ENCODE results near the gene CDNF.

- TF ChIP-seq CTCF (IDR thresholded peaks at IDR 0.05; ENCODE audit: low read length) (no peak), EZH2 (IDR thresholded peaks at IDR 0.05; ENCODE audit: borderline replicate concordance, low read length) (no peak)
Observed at GRCh38 chr10:14879124-14879927, 41.5 kb upstream of the CDNF start.

All from OCI-LY1 (cell line).